Measurements from ENCODE around the gene TPCN2. TPM values are rescaled to one million over a fixed set of nuclear protein-coding genes. Genes with fewer than 3 reads are reported as not detected.

The TPCN2 gene
- total RNA-seq, 2 donors from 2014 or later, result 17.6 to 31.0 TPM

DNA sequence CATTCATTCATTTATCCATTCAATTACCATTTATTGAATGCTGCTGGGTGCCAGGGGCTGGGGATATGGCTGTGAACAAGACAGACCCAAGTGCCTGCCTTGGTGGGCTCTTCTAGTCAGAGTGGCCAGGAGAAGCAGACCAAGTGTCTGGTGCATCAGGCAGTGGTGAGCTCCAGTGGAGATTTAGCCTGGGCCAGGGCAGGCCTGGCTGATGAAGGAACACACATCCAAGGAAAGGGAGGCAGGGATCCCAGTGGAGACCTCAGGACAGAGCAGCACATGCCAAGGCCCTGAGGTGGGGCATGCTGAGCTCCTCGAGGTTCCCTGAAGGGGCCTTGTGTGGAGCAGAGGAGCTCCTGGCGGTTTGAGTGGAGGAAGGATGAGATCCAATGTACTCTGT lies 60.4 kb downstream of the TPCN2 start:
- intact Hi-C loops (cut with DNase I), result no loop called here

DNA sequence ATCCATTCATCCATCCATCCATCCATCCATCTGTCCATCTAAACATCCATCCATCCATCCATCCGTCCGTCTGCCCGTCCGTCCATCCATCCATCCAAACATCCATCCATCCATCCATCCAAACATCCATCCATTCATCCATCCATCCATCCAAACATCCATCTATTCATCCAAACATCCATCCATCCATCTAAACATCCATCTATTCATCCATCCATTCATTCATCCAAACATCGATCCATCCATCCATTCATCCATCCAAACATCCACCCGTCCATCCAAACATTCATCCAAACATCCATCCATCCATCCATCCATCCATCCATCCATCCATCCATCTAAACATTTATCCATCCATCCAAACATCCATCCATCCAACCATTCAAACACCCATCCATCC lies 61.7 kb downstream of the TPCN2 start:
- TF ChIP-seq POLR2AphosphoS5 (IDR thresholded peaks at IDR 0.05) (no peak), POLR2A (IDR thresholded peaks at IDR 0.05) (no peak)
- TF ChIP-seq, protein P1, sequence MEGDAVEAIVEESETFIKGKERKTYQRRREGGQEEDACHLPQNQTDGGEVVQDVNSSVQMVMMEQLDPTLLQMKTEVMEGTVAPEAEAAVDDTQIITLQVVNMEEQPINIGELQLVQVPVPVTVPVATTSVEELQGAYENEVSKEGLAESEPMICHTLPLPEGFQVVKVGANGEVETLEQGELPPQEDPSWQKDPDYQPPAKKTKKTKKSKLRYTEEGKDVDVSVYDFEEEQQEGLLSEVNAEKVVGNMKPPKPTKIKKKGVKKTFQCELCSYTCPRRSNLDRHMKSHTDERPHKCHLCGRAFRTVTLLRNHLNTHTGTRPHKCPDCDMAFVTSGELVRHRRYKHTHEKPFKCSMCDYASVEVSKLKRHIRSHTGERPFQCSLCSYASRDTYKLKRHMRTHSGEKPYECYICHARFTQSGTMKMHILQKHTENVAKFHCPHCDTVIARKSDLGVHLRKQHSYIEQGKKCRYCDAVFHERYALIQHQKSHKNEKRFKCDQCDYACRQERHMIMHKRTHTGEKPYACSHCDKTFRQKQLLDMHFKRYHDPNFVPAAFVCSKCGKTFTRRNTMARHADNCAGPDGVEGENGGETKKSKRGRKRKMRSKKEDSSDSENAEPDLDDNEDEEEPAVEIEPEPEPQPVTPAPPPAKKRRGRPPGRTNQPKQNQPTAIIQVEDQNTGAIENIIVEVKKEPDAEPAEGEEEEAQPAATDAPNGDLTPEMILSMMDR (IDR thresholded peaks at IDR 0.05), result no peak
- peaks cover 15% of the 10 kb centered on the region for H3K4me1 ChIP-seq (replicated peaks)
- intact Hi-C loops (cut with DNase I), result no loop called here
- H3K36me3 ChIP-seq, result no peaks in the 10 kb centered on the region
- H3K27me3 ChIP-seq (replicated peaks; ENCODE audit: insufficient read depth), result no peaks in the 10 kb centered on the region
- H3K27ac ChIP-seq, result no peak overlapping the region
- H3K4me3 ChIP-seq, result no peak overlapping the region
- 93% methylated on average over 6 of the region's 6 CpGs for WGBS
- no peaks in the 10 kb centered on the region for H3K9me3 ChIP-seq
- no peak for DNase-seq (ENCODE audit: low spot score)

More for the DNA sequence above, 60.4 kb downstream of the TPCN2 start:
- Histone ChIP-seq H3K4me1 (replicated peaks) (peaks cover 22% of the 10 kb centered on the region), H3K36me3 (no peaks in the 10 kb centered on the region), H3K27me3 (replicated peaks; ENCODE audit: insufficient read depth) (no peaks in the 10 kb centered on the region), H3K27ac (no peak overlapping the region), H3K9me3 (no peaks in the 10 kb centered on the region), H3K4me3 (no peak overlapping the region)
- TF ChIP-seq POLR2A (IDR thresholded peaks at IDR 0.05), result no peak
- TF ChIP-seq, protein P1 (IDR thresholded peaks at IDR 0.05), result no peak
- no peak for TF ChIP-seq POLR2AphosphoS5 (IDR thresholded peaks at IDR 0.05)
- 76% methylated on average over 2 of the region's 2 CpGs for WGBS
- no peak for DNase-seq (ENCODE audit: low spot score)

- TF ChIP-seq POLR2A (IDR thresholded peaks at IDR 0.05), result no peak
- TF ChIP-seq, protein P1 (IDR thresholded peaks at IDR 0.05), result no peak
- no peak for TF ChIP-seq POLR2AphosphoS5 (IDR thresholded peaks at IDR 0.05)
- intact Hi-C loops (cut with DNase I), result no loop called here
- DNase-seq (ENCODE audit: low spot score), result no peak
- H3K27ac ChIP-seq, result peak overlapping the region in 1 of 2 donors; percentile 5
- H3K36me3 ChIP-seq, result no peaks in the 10 kb centered on the region
- H3K27me3 ChIP-seq (replicated peaks; ENCODE audit: insufficient read depth), result no peaks in the 10 kb centered on the region
- no peak overlapping the region for H3K4me3 ChIP-seq
- no peaks in the 10 kb centered on the region for H3K9me3 ChIP-seq
- 77% methylated on average over 20 of the region's 20 CpGs for WGBS
- H3K4me1 ChIP-seq (replicated peaks), result peaks cover 6% of the 10 kb centered on the region
Observed at GRCh38 chr11:69111624-69112542, 63.2 kb downstream of the TPCN2 start.

GRCh38 chr11:69113226-69113625 lies 64.5 kb downstream of the TPCN2 start:
- H3K27me3 ChIP-seq (replicated peaks; ENCODE audit: insufficient read depth), result no peaks in the 10 kb centered on the region
- TF ChIP-seq POLR2AphosphoS5 (IDR thresholded peaks at IDR 0.05), result no peak
- TF ChIP-seq POLR2A (IDR thresholded peaks at IDR 0.05), result no peak
- TF ChIP-seq, protein P1 (IDR thresholded peaks at IDR 0.05), result no peak
- DNase-seq (ENCODE audit: low spot score), result no peak
- intact Hi-C loops (cut with DNase I), result no loop called here
- H3K36me3 ChIP-seq, result no peaks in the 10 kb centered on the region
- WGBS, result 86% methylated on average over 10 of the region's 10 CpGs
- no peak overlapping the region for H3K27ac ChIP-seq
- H3K9me3 ChIP-seq, result no peaks in the 10 kb centered on the region
- H3K4me3 ChIP-seq, result no peak overlapping the region
- no peaks in the 10 kb centered on the region for H3K4me1 ChIP-seq (replicated peaks)
